GM23338 (cell line): ENCODE data around the gene FAM47E. TPM values are rescaled to one million over a fixed set of nuclear protein-coding genes. Genes with fewer than 3 reads are reported as not detected.

Experiments used
- ATAC-seq: fragments of 200-7000 bp; cut with Tn5 transposase; 3 replicates; pipeline ENCODE4 v1.9.1; 2020
- DNase-seq: peaks from one replicate; pipeline ENCODE4 v3.0.0-alpha.2; 2015; ENCODE audit warnings: low spot score
- H2AFZ ChIP-seq: fragments of 200-600 bp; sonication (generic); 2 replicates; pipeline ENCODE4 v1.8.0; 2016; ENCODE audit warnings: antibody characterized with exemption, mild to moderate bottlenecking, moderate library complexity
- H3F3A ChIP-seq: fragments of 200-600 bp; sonication (generic); replicated peaks from 2 replicates; pipeline ENCODE4 v1.8.0; 2017; ENCODE audit warnings: antibody characterized with exemption, mixed run types, low read depth
- H3K27ac ChIP-seq: fragments of 200-600 bp; sonication (generic); 2 replicates; pipeline ENCODE4 v1.6.1; 2016; ENCODE audit warnings: low read depth
- H3K27me3 ChIP-seq: fragments of 200-600 bp; sonication (generic); 2 replicates; pipeline ENCODE4 v1.8.0; 2016; ENCODE audit warnings: mild to moderate bottlenecking, mixed run types, moderate library complexity; ENCODE audit not compliant: insufficient read depth
- H3K36me3 ChIP-seq: fragments of 200-600 bp; sonication (generic); 2 replicates; pipeline ENCODE4 v1.8.0; 2016; ENCODE audit warnings: mild to moderate bottlenecking; ENCODE audit not compliant: insufficient read depth
- H3K4me1 ChIP-seq: fragments of 200-600 bp; sonication (generic); 2 replicates; pipeline ENCODE4 v1.8.0; 2016; ENCODE audit warnings: mild to moderate bottlenecking, moderate library complexity; ENCODE audit not compliant: insufficient read depth
- H3K4me2 ChIP-seq: fragments of 200-600 bp; sonication (generic); 2 replicates; pipeline ENCODE4 v1.7.1; 2017; ENCODE audit warnings: mixed run types
- H3K4me3 ChIP-seq: fragments of 200-600 bp; sonication (generic); 2 replicates; pipeline ENCODE4 v1.6.1; 2016; ENCODE audit warnings: mixed run types
- H3K79me2 ChIP-seq: fragments of 200-600 bp; sonication (generic); replicated peaks from 2 replicates; pipeline ENCODE4 v1.8.0; 2017; ENCODE audit warnings: mild to moderate bottlenecking; ENCODE audit not compliant: insufficient read depth
- H3K9me2 ChIP-seq: fragments of 200-600 bp; sonication (generic); 2 replicates; pipeline ENCODE4 v1.8.0; 2017; ENCODE audit not compliant: insufficient read depth
- H4K20me1 ChIP-seq: fragments of 200-600 bp; sonication (generic); replicated peaks from 2 replicates; pipeline ENCODE4 v1.8.0; 2017; ENCODE audit warnings: mild to moderate bottlenecking; ENCODE audit not compliant: insufficient read depth
- H3K27ac Mint-ChIP-seq: 2 replicates; pipeline ENCODE4 v1.8.0; 2020; ENCODE audit warnings: inconsistent platforms, mild to moderate bottlenecking, moderate library complexity, mixed read lengths
- H3K27me3 Mint-ChIP-seq: 3 replicates; pipeline ENCODE4 v1.8.0; 2022; ENCODE audit warnings: low read depth, mild to moderate bottlenecking, moderate library complexity, mixed read lengths, inconsistent platforms; ENCODE audit not compliant: insufficient read depth, poor library complexity
- H3K36me3 Mint-ChIP-seq: 3 replicates; pipeline ENCODE4 v1.8.0; 2021; ENCODE audit warnings: low read depth, mild to moderate bottlenecking, inconsistent platforms, moderate library complexity, mixed read lengths
- H3K4me1 Mint-ChIP-seq: 3 replicates; pipeline ENCODE4 v1.8.0; 2020; ENCODE audit warnings: mild to moderate bottlenecking, inconsistent platforms, mixed read lengths
- H3K4me3 Mint-ChIP-seq: 3 replicates; pipeline ENCODE4 v1.8.0; 2021; ENCODE audit warnings: moderate library complexity, mild to moderate bottlenecking, inconsistent platforms, mixed read lengths
- H3K9me3 Mint-ChIP-seq: 3 replicates; pipeline ENCODE4 v1.8.0; 2020; ENCODE audit warnings: moderate library complexity, mild to moderate bottlenecking, inconsistent platforms, mixed read lengths
- CREB1 ChIP-seq: fragments of 250-450 bp; sonication (Bioruptor Pico); IDR thresholded peaks from 2 replicates; pipeline ENCODE4 v1.5.0; 2020; ENCODE audit warnings: low read depth, mild to moderate bottlenecking, moderate library complexity
- ETS1 ChIP-seq: IDR thresholded peaks from 2 replicates; pipeline ENCODE4 v1.6.1; 2016; ENCODE audit warnings: antibody characterized with exemption
- EZH2 ChIP-seq: fragments of 200-600 bp; sonication (generic); IDR thresholded peaks from one replicate; pipeline ENCODE4 v1.8.0; 2017; ENCODE audit warnings: antibody characterized with exemption, mild to moderate bottlenecking, low read depth; ENCODE audit not compliant: unreplicated experiment
- EZH2phosphoT487 ChIP-seq: fragments of 200-600 bp; sonication (generic); IDR thresholded peaks from one replicate; pipeline ENCODE4 v1.8.1; 2018; ENCODE audit warnings: antibody characterized with exemption; ENCODE audit not compliant: unreplicated experiment
- JUNB ChIP-seq: IDR thresholded peaks from one replicate; pipeline ENCODE4 v1.6.1; 2016; ENCODE audit warnings: antibody characterized with exemption; ENCODE audit not compliant: unreplicated experiment
- NANOG ChIP-seq: IDR thresholded peaks from 2 replicates; pipeline ENCODE4 v1.6.1; 2016; ENCODE audit warnings: antibody characterized with exemption, borderline replicate concordance
- POLR2AphosphoS5 ChIP-seq: IDR thresholded peaks from 2 replicates; pipeline ENCODE4 v1.6.1; 2016; ENCODE audit warnings: antibody characterized with exemption, low read depth
- STAT1 ChIP-seq: IDR thresholded peaks from one replicate; pipeline ENCODE4 v1.6.1; 2016; ENCODE audit warnings: antibody characterized with exemption; ENCODE audit not compliant: unreplicated experiment
- ZNF114 ChIP-seq: fragments of 250-450 bp; sonication (Bioruptor Pico); IDR thresholded peaks from 2 replicates; pipeline ENCODE4 v1.5.0; 2020; ENCODE audit warnings: mild to moderate bottlenecking, moderate library complexity
- ZNF331 ChIP-seq: fragments of 250-450 bp; sonication (Bioruptor Pico); IDR thresholded peaks from 2 replicates; pipeline ENCODE4 v1.5.0; 2020; ENCODE audit warnings: low read depth, mild to moderate bottlenecking, moderate library complexity
- polyA plus RNA-seq: library from polyadenylated mRNA; unstranded; fragments of >200 nt; fragmentation: Nextera tagmentation; extraction: Ambion mirVana; gene quantifications from 2 replicates; pipeline ENCODE4 v1.2.1, GENCODE V29; 2016
- total RNA-seq: library from RNA; depleted of rRNA; stranded (reverse); fragments of >200 nt; shearing (Covaris generic); gene quantifications from 2 replicates; pipeline ENCODE4 v1.2.3, GENCODE V29; 2014
- TF ChIP-seq, protein P1 (sequence below), 2 experiments: fragments of 200-600 bp in 1 of 2; sonication (generic) in 1 of 2; conservative IDR thresholded peaks; 2 replicates each; pipeline versions ENCODE4 v1.5.1 to v1.6.1; 2016 to 2017; ENCODE audit warnings: antibody characterized with exemption in 2 of 2, low read depth in 2 of 2, mild to moderate bottlenecking in 2 of 2, moderate library complexity in 1 of 2
- TF ChIP-seq, protein P2 (sequence below): IDR thresholded peaks from one replicate; pipeline ENCODE4 v1.6.1; 2018; ENCODE audit warnings: antibody characterized with exemption; ENCODE audit not compliant: unreplicated experiment

FAM47E gene
- total and polyA plus RNA-seq, 2 experiments from 2014 or later: 0.66 to 2.3 TPM

- TF ChIP-seq, protein P1, sequence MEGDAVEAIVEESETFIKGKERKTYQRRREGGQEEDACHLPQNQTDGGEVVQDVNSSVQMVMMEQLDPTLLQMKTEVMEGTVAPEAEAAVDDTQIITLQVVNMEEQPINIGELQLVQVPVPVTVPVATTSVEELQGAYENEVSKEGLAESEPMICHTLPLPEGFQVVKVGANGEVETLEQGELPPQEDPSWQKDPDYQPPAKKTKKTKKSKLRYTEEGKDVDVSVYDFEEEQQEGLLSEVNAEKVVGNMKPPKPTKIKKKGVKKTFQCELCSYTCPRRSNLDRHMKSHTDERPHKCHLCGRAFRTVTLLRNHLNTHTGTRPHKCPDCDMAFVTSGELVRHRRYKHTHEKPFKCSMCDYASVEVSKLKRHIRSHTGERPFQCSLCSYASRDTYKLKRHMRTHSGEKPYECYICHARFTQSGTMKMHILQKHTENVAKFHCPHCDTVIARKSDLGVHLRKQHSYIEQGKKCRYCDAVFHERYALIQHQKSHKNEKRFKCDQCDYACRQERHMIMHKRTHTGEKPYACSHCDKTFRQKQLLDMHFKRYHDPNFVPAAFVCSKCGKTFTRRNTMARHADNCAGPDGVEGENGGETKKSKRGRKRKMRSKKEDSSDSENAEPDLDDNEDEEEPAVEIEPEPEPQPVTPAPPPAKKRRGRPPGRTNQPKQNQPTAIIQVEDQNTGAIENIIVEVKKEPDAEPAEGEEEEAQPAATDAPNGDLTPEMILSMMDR (conservative IDR thresholded peaks at IDR 0.05; ENCODE audit: low read depth in 2 of 2): no peak
- TF ChIP-seq ETS1: no peak
- TF ChIP-seq, protein P2, sequence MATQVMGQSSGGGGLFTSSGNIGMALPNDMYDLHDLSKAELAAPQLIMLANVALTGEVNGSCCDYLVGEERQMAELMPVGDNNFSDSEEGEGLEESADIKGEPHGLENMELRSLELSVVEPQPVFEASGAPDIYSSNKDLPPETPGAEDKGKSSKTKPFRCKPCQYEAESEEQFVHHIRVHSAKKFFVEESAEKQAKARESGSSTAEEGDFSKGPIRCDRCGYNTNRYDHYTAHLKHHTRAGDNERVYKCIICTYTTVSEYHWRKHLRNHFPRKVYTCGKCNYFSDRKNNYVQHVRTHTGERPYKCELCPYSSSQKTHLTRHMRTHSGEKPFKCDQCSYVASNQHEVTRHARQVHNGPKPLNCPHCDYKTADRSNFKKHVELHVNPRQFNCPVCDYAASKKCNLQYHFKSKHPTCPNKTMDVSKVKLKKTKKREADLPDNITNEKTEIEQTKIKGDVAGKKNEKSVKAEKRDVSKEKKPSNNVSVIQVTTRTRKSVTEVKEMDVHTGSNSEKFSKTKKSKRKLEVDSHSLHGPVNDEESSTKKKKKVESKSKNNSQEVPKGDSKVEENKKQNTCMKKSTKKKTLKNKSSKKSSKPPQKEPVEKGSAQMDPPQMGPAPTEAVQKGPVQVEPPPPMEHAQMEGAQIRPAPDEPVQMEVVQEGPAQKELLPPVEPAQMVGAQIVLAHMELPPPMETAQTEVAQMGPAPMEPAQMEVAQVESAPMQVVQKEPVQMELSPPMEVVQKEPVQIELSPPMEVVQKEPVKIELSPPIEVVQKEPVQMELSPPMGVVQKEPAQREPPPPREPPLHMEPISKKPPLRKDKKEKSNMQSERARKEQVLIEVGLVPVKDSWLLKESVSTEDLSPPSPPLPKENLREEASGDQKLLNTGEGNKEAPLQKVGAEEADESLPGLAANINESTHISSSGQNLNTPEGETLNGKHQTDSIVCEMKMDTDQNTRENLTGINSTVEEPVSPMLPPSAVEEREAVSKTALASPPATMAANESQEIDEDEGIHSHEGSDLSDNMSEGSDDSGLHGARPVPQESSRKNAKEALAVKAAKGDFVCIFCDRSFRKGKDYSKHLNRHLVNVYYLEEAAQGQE: no peak
- TF ChIP-seq ZNF331 (CRISPR knock-in tag): no peak
- no peak for TF ChIP-seq POLR2AphosphoS5
Observed at GRCh38 chr4:76277667-76278066, 26.1 kb downstream of the FAM47E start (continued).

DNA sequence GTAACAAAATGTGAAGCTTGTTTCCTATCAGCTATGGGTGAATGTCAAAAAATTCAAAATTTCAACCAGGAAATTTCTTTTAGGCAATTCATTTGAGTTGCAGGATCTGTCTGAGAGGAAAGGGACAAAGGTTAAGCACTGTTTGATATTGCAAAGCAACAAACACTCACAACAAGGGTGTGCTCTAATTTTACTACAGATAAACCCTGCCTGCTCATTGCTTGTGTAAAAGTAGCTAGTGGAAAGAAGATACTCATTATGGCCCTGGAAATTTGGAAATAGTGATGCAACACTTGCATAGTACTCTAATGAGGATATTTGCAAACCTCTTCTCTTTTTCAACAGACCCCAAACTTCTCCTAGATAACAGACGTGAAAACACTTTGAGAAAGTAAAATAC lies 27.1 kb downstream of the FAM47E start:
- Histone ChIP-seq H3K36me3 (no peaks in the 10 kb centered on the region), H3K27ac (no peak overlapping the region), H2AFZ (no peak overlapping the region), H3F3A (no peaks in the 10 kb centered on the region), H3K4me3 (no peak overlapping the region), H4K20me1 (no peaks in the 10 kb centered on the region), H3K27me3 (no peaks in the 10 kb centered on the region), H3K4me1 (no peaks in the 10 kb centered on the region), H3K4me2 (no peak overlapping the region), H3K79me2 (no peaks in the 10 kb centered on the region), H3K9me2 (no peaks in the 10 kb centered on the region)
- ATAC-seq: no peak
- no peak overlapping the region for H3K27ac Mint-ChIP-seq
- no peak for DNase-seq
- no peaks in the 10 kb centered on the region for H3K4me1 Mint-ChIP-seq
- no peak overlapping the region for H3K4me3 Mint-ChIP-seq
- H3K9me3 Mint-ChIP-seq: no peaks in the 10 kb centered on the region
- peaks cover 2% of the 10 kb centered on the region for H3K27me3 Mint-ChIP-seq
- no peaks in the 10 kb centered on the region for H3K36me3 Mint-ChIP-seq
- TF ChIP-seq JUNB (no peak), POLR2AphosphoS5 (no peak), ZNF331 (CRISPR knock-in tag) (no peak), STAT1 (no peak), NANOG (no peak), EZH2phosphoT487 (no peak), ZNF114 (CRISPR knock-in tag) (no peak), ETS1 (no peak), CREB1 (CRISPR knock-in tag) (no peak), EZH2 (no peak)
- TF ChIP-seq, protein P2: no peak
- TF ChIP-seq, protein P1 (conservative IDR thresholded peaks at IDR 0.05; ENCODE audit: low read depth in 2 of 2): no peak
